ENCODE results near the gene SPECC1L. TPM values are rescaled to one million over a fixed set of nuclear protein-coding genes. Genes with fewer than 3 reads are reported as not detected.

The SPECC1L gene
- total and polyA plus RNA-seq, 10 of the 15 experiments (the other 5 are each of a cell fraction or from before 2014, with no cell fraction given) = 1.9 to 40.6 (median 19.1) TPM

- H4K20me1 ChIP-seq (ENCODE audit: control insufficient read depth, insufficient read depth) = 0 out of 2 replicates have a peak, but pooled peaks cover 3% of the 10 kb centered on the region
- H3K9me3 ChIP-seq (replicated peaks; ENCODE audit: control insufficient read depth, insufficient read depth, low read length) = no peaks in the 10 kb centered on the region
- POLR2A ChIA-PET = no interaction called here
- peaks cover 7% of the 10 kb centered on the region; the same call in 1 of the 2 replicates for H3K4me1 ChIP-seq (ENCODE audit: control insufficient read depth, insufficient read depth, low read length)
- CTCF ChIA-PET = interaction anchor here (0.7 to 1.1 kb wide), 3 partner anchors 18 to 124 kb away, joined by 3 read pairs; no protein-coding TSS in a partner anchor
- FAIRE-seq (no peak), DNase-seq (ENCODE audit: low read depth, low spot score) (no peak), ATAC-seq (no peak)
- no peak overlapping the region for H3K4me2 ChIP-seq (ENCODE audit: control insufficient read depth, insufficient read depth)
- no peaks in the 10 kb centered on the region for H3K27me3 ChIP-seq (replicated peaks in 1 of 2; ENCODE audit: control insufficient read depth in 2 of 2, insufficient read depth in 2 of 2, low read length in 1 of 2)
- H3K27ac ChIP-seq (ENCODE audit: control insufficient read depth, insufficient read depth) = no peak overlapping the region
- BruUV-seq (replicated peaks) = no TSS peak
- H3K4me3 ChIP-seq = no peak overlapping the region
- WGBS (ENCODE audit: insufficient coverage, insufficient replicate concordance, low lambda C conversion rate, missing lambda C conversion rate) = 39% methylated on average over 1 of the region's 1 CpG
- no peak overlapping the region for H2AFZ ChIP-seq (ENCODE audit: control insufficient read depth, low read depth, low read length)
- RAD21 ChIA-PET (ENCODE audit: unreplicated experiment) = no interaction called here
- SMC1A ChIA-PET (ENCODE audit: uncharacterized antibody, unreplicated experiment) = interaction anchor here (0.7 kb wide), 2 partner anchors 21 to 26 kb away, joined by 3 read pairs; no protein-coding TSS in a partner anchor
- TF ChIP-seq PKNOX1 (IDR thresholded peaks at IDR 0.05) (no peak), ZBED1 (IDR thresholded peaks at IDR 0.05; ENCODE audit: borderline replicate concordance) (no peak), CBFB (IDR thresholded peaks at IDR 0.05; ENCODE audit: low read depth) (no peak), NBN (IDR thresholded peaks at IDR 0.05) (no peak), TAF1 (IDR thresholded peaks at IDR 0.05; ENCODE audit: borderline replicate concordance, low read depth, low read length) (no peak), TCF7 (IDR thresholded peaks at IDR 0.05; ENCODE audit: borderline replicate concordance) (no peak), EZH2 (IDR thresholded peaks at IDR 0.05; ENCODE audit: borderline replicate concordance, control insufficient read depth, low read depth, low read length) (no peak), KDM1A (IDR thresholded peaks at IDR 0.05; ENCODE audit: borderline replicate concordance) (no peak), RUNX3 (IDR thresholded peaks at IDR 0.05; ENCODE audit: low read length) (no peak), STAT1 (conservative IDR thresholded peaks at IDR 0.05) (no peak), NR2F1 (conservative IDR thresholded peaks at IDR 0.05) (no peak), CREM (IDR thresholded peaks at IDR 0.05; ENCODE audit: low read depth) (no peak), CBX5 (IDR thresholded peaks at IDR 0.05; ENCODE audit: low read depth) (no peak), SUPT20H (IDR thresholded peaks at IDR 0.05; ENCODE audit: borderline replicate concordance, control insufficient read depth, low read depth, low read length) (no peak), LARP7 (IDR thresholded peaks at IDR 0.05) (no peak), JUND (IDR thresholded peaks at IDR 0.05; ENCODE audit: low read depth, low read length) (no peak), STAT3 (IDR thresholded peaks at IDR 0.05; ENCODE audit: low read depth, low read length) (no peak)
- TF ChIP-seq, protein P1, sequence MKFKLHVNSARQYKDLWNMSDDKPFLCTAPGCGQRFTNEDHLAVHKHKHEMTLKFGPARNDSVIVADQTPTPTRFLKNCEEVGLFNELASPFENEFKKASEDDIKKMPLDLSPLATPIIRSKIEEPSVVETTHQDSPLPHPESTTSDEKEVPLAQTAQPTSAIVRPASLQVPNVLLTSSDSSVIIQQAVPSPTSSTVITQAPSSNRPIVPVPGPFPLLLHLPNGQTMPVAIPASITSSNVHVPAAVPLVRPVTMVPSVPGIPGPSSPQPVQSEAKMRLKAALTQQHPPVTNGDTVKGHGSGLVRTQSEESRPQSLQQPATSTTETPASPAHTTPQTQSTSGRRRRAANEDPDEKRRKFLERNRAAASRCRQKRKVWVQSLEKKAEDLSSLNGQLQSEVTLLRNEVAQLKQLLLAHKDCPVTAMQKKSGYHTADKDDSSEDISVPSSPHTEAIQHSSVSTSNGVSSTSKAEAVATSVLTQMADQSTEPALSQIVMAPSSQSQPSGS (IDR thresholded peaks at IDR 0.05; ENCODE audit: low read length) = no peak
- TF ChIP-seq, protein P2, sequence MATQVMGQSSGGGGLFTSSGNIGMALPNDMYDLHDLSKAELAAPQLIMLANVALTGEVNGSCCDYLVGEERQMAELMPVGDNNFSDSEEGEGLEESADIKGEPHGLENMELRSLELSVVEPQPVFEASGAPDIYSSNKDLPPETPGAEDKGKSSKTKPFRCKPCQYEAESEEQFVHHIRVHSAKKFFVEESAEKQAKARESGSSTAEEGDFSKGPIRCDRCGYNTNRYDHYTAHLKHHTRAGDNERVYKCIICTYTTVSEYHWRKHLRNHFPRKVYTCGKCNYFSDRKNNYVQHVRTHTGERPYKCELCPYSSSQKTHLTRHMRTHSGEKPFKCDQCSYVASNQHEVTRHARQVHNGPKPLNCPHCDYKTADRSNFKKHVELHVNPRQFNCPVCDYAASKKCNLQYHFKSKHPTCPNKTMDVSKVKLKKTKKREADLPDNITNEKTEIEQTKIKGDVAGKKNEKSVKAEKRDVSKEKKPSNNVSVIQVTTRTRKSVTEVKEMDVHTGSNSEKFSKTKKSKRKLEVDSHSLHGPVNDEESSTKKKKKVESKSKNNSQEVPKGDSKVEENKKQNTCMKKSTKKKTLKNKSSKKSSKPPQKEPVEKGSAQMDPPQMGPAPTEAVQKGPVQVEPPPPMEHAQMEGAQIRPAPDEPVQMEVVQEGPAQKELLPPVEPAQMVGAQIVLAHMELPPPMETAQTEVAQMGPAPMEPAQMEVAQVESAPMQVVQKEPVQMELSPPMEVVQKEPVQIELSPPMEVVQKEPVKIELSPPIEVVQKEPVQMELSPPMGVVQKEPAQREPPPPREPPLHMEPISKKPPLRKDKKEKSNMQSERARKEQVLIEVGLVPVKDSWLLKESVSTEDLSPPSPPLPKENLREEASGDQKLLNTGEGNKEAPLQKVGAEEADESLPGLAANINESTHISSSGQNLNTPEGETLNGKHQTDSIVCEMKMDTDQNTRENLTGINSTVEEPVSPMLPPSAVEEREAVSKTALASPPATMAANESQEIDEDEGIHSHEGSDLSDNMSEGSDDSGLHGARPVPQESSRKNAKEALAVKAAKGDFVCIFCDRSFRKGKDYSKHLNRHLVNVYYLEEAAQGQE (IDR thresholded peaks at IDR 0.05; ENCODE audit: low read depth, low read length) = no peak
- H3K9ac ChIP-seq (ENCODE audit: control insufficient read depth, insufficient read depth, low read length) = no peak overlapping the region
- H3K79me2 ChIP-seq (ENCODE audit: control insufficient read depth, insufficient read depth, low read length) = peaks cover 3% of the 10 kb centered on the region
- peaks cover 12 to 24% of the 10 kb centered on the region in 2 experiments for H3K36me3 ChIP-seq (ENCODE audit: control insufficient read depth in 2 of 2, insufficient read depth in 2 of 2, low read length in 1 of 2)
- in situ Hi-C loops (cut with MboI) = no loop called here
- intact Hi-C loops (cut with micrococcal nuclease; ENCODE audit: unreplicated experiment) = no loop called here
These were observed 32.0 kb downstream of the SPECC1L start for GRCh38 chr22:24302591-24302990.
